GM21360 (cell line): ENCODE results near the gene OXGR1.
"Not testable (repeated sequence)": the region's sequence is repeated elsewhere in the genome, so short reads cannot be mapped to it uniquely, and the experiment has no call there.

Experiments used
- ATAC-seq: cut with Tn5 transposase; IDR thresholded peaks from one replicate; pipeline ENCODE4 v1.9.1; 2021; ENCODE audit warnings: mild to moderate bottlenecking, moderate library complexity; ENCODE audit not compliant: unreplicated experiment

The OXGR1 gene

GRCh38 chr13:97005625-97006262 lies 11.5 kb upstream of the OXGR1 start:
- ATAC-seq, result no peak

- no peak for ATAC-seq
These were observed 10.6 kb upstream of the OXGR1 start for GRCh38 chr13:97004886-97005285.

- ATAC-seq, result no peak
These were observed 10.0 kb upstream of the OXGR1 start for GRCh38 chr13:97004096-97004876.

- no peak for ATAC-seq
These were observed 8.8 kb upstream of the OXGR1 start for GRCh38 chr13:97003071-97003470.

- no peak for ATAC-seq
These were observed 8.3 kb upstream of the OXGR1 start for GRCh38 chr13:97002581-97002980.

- ATAC-seq, result no peak
These were observed 7.4 kb upstream of the OXGR1 start for GRCh38 chr13:97001636-97002035.

GRCh38 chr13:97000295-97000925 lies 6.1 kb upstream of the OXGR1 start:
- ATAC-seq, result no peak

GRCh38 chr13:96999091-96999490 lies 4.8 kb upstream of the OXGR1 start:
- no peak for ATAC-seq

GRCh38 chr13:96998051-96998450 lies 3.8 kb upstream of the OXGR1 start:
- ATAC-seq, result no peak

- no peak for ATAC-seq
These were observed 2.6 kb upstream of the OXGR1 start for GRCh38 chr13:96996886-96997285.

GRCh38 chr13:96996107-96996506 lies 1.8 kb upstream of the OXGR1 start:
- ATAC-seq, result no peak

- ATAC-seq, result no peak
These were observed 575 bp upstream of the OXGR1 start for GRCh38 chr13:96994858-96995243.

- ATAC-seq, result no peak
These were observed 651 bp downstream of the OXGR1 start for GRCh38 chr13:96993634-96994016.

- no peak for ATAC-seq
These were observed 1.6 kb downstream of the OXGR1 start for GRCh38 chr13:96992633-96993032.

- ATAC-seq, result no peak
These were observed 3.2 kb downstream of the OXGR1 start for GRCh38 chr13:96991072-96991471.

- ATAC-seq, result no peak
These were observed 5.8 kb downstream of the OXGR1 start for GRCh38 chr13:96988441-96988840.

GRCh38 chr13:96984051-96984508 lies 10.2 kb downstream of the OXGR1 start:
- ATAC-seq, result no peak

- ATAC-seq, result no peak
These were observed 11.6 kb downstream of the OXGR1 start for GRCh38 chr13:96982672-96983071.

- ATAC-seq, result not testable (repeated sequence)
These were observed 14.4 kb downstream of the OXGR1 start for GRCh38 chr13:96979861-96980260.

GRCh38 chr13:96968027-96968426 lies 26.2 kb downstream of the OXGR1 start:
- no peak for ATAC-seq

- no peak for ATAC-seq
These were observed 27.0 kb downstream of the OXGR1 start for GRCh38 chr13:96967248-96967745.
